Mesendoderm (in vitro differentiated cells): ENCODE measurements around the gene ZNF44. TPM values are rescaled to one million over a fixed set of nuclear protein-coding genes. Genes with fewer than 3 reads are reported as not detected.
A peak's percentile ranks its signal among the peaks of the same experiment; 100 is the strongest.

Experiments used
- DNase-seq: peaks from one replicate; pipeline ENCODE4 v3.0.0; 2013
- H2AK5ac ChIP-seq: 2 replicates; pipeline ENCODE4 v1.6.1; 2013; ENCODE audit warnings: low read length, inconsistent platforms
- H2BK120ac ChIP-seq: 2 replicates; pipeline ENCODE4 v1.6.1; 2013; ENCODE audit warnings: low read depth, mild to moderate bottlenecking, low read length, moderate library complexity, mixed read lengths
- H2BK15ac ChIP-seq: replicated peaks from 2 replicates; pipeline ENCODE4 v1.6.1; 2013; ENCODE audit warnings: low read depth, mild to moderate bottlenecking, moderate library complexity
- H2BK5ac ChIP-seq: 2 replicates; pipeline ENCODE4 v1.6.1; 2013; ENCODE audit warnings: low read length, inconsistent platforms
- H3K18ac ChIP-seq: 2 replicates; pipeline ENCODE4 v1.6.1; 2013; ENCODE audit warnings: mild to moderate bottlenecking, low read length, mixed read lengths
- H3K23ac ChIP-seq: one replicate; pipeline ENCODE4 v1.6.1; 2013; ENCODE audit warnings: low read length
- H3K27ac ChIP-seq: 2 replicates; pipeline ENCODE4 v1.5.1; 2013; ENCODE audit warnings: low read depth, mild to moderate bottlenecking, inconsistent platforms, low read length, moderate library complexity
- H3K27me3 ChIP-seq: 2 replicates; pipeline ENCODE4 v1.6.1; 2013; ENCODE audit warnings: low read length, control low read depth, mild to moderate bottlenecking, inconsistent platforms; ENCODE audit not compliant: insufficient read depth, poor library complexity
- H3K36me3 ChIP-seq: 2 replicates; pipeline ENCODE4 v1.6.1; 2013; ENCODE audit warnings: low read length, inconsistent platforms; ENCODE audit not compliant: control insufficient read depth, insufficient read depth
- H3K4ac ChIP-seq: one replicate; pipeline ENCODE4 v1.6.1; 2013; ENCODE audit warnings: low read depth, mild to moderate bottlenecking, low read length, moderate library complexity
- H3K4me1 ChIP-seq: 2 replicates; pipeline ENCODE4 v1.6.1; 2013; ENCODE audit warnings: low read depth, low read length, inconsistent platforms; ENCODE audit not compliant: control insufficient read depth
- H3K4me2 ChIP-seq: 2 replicates; pipeline ENCODE4 v1.6.1; 2013; ENCODE audit warnings: low read length
- H3K4me3 ChIP-seq: 2 replicates; pipeline ENCODE4 v1.5.1; 2013; ENCODE audit warnings: mild to moderate bottlenecking, low read length
- H3K56ac ChIP-seq: one replicate; pipeline ENCODE4 v1.6.1; 2013; ENCODE audit warnings: low read length
- H3K79me1 ChIP-seq: 2 replicates; pipeline ENCODE4 v1.6.1; 2013; ENCODE audit warnings: low read length, inconsistent platforms
- H3K79me2 ChIP-seq: 2 replicates; pipeline ENCODE4 v1.6.1; 2013; ENCODE audit warnings: mild to moderate bottlenecking, low read length; ENCODE audit not compliant: control insufficient read depth, insufficient read depth
- H3K9ac ChIP-seq: 2 replicates; pipeline ENCODE4 v1.6.1; 2013; ENCODE audit warnings: low read length, inconsistent platforms
- H4K5ac ChIP-seq: one replicate; pipeline ENCODE4 v1.6.1; 2013; ENCODE audit warnings: low read length
- H4K8ac ChIP-seq: one replicate; pipeline ENCODE4 v1.6.1; 2013; ENCODE audit warnings: low read depth, mild to moderate bottlenecking, control low read depth, low read length, moderate library complexity
- WGBS: extraction: QIAGEN DNeasy Blood & Tissue Kit; methylation state at CpG from one replicate; pipeline ENCODE4 v1.1.7; 2013; ENCODE audit warnings: low lambda C conversion rate, missing lambda C conversion rate; ENCODE audit not compliant: insufficient coverage; ENCODE audit errors: extremely low coverage; 5-methylcytosine and 5-hydroxymethylcytosine counted together
- polyA plus RNA-seq, 2 experiments: library from polyadenylated mRNA; stranded (reverse); fragments of 200-250 nt; gene quantifications; one replicate each; pipeline ENCODE4 v1.2.3, GENCODE V29; 2013

ZNF44 gene
- 2.3 TPM for polyA plus RNA-seq (2013, experiment 1 of 2)
- 2.3 TPM for polyA plus RNA-seq (2013, experiment 2 of 2)

DNA sequence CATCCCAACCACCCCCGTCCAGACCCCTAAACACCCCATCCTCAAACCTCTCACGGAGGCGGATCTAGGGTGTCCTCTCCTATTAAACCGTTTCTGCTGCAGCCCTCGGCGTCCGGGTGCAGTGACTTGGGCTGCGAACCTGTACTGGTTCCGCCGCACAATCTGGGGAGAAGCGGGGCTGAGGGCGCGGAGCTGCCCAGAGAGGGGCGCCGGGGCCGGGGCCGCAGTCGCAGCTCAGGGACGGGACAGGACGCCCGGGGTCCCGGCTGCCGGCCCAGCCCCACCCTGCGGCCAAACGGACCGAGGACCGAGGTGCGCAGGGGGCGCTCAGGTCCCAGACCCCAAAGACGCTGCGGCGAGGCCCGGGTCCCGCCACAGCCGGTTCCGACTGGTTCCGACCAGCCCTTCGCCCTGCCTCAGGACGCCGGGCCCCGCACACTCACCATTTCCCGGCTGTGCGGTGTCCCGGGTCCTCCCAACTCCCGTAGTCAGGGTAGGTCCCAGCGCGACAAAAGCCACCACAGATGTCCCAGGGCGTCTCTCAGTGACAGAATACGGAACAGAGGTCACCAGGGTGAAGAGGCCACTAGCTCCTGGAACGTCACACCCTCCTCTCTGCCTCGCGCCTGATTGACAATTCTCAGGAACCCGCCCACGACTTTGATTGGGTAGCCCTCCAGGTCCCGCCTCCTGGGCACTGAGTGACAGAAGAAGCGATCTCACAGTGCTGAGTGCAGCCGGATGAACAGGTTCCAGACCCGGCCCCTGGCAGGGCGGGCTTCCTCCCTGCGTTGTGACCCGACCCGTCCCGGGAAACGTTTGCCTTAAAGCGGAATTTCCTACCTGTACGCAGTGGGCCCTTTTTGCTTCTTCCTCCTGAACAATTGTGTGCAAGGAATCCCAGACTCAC lies at the start of gene ZNF44:
ZNF44 (minus strand) TSS at position 635 of the 910 bp plus-strand sequence; CDS start at position 446, 189 bp downstream.
- peaks cover 3% of the 10 kb centered on the region for H3K79me2 ChIP-seq
- peak; percentile 99 for DNase-seq
- H3K56ac ChIP-seq: peak within 1 kb of the TSS; percentile 91
- no peak within 1 kb of the TSS for H2BK15ac ChIP-seq
- no peaks in the 10 kb centered on the region for H3K27me3 ChIP-seq
- no peaks in the 10 kb centered on the region for H3K36me3 ChIP-seq
- no CpG with 5 or more reads among the region's 66 CpGs for WGBS
- H3K27ac ChIP-seq: peak within 1 kb of the TSS; percentile 41
- H2BK5ac ChIP-seq: no peak within 1 kb of the TSS
- peak within 1 kb of the TSS; percentile 88 for H3K18ac ChIP-seq
- peak within 1 kb of the TSS; percentile 77 for H3K4me2 ChIP-seq
- H3K4me3 ChIP-seq: peak within 1 kb of the TSS; percentile 89
- no peak within 1 kb of the TSS for H4K5ac ChIP-seq
- peak within 1 kb of the TSS; percentile 100 for H4K8ac ChIP-seq
- peaks cover 4% of the 10 kb centered on the region for H3K79me1 ChIP-seq
- peak within 1 kb of the TSS; percentile 75 for H3K9ac ChIP-seq
- H3K4me1 ChIP-seq: peaks cover 2% of the 10 kb centered on the region
- no peak within 1 kb of the TSS for H3K23ac ChIP-seq
- H2AK5ac ChIP-seq: no peak within 1 kb of the TSS
- H3K4ac ChIP-seq: peak within 1 kb of the TSS; percentile 50
- no peak within 1 kb of the TSS for H2BK120ac ChIP-seq

GRCh38 chr19:12333162-12334159 lies 38.8 kb upstream of the ZNF44 start, which contains the start of gene ZNF563:
ZNF563 (minus strand) TSS chr19:12333633; CDS start chr19:12333482, 151 bp downstream.
- Histone ChIP-seq H3K4ac (no peak within 1 kb of the TSS), H3K23ac (no peak within 1 kb of the TSS), H3K4me3 (peak within 1 kb of the TSS; percentile 68), H3K4me2 (peak within 1 kb of the TSS; percentile 73), H2BK15ac (no peak within 1 kb of the TSS), H2BK120ac (no peak within 1 kb of the TSS), H3K27me3 (no peaks in the 10 kb centered on the region), H4K5ac (no peak within 1 kb of the TSS), H3K79me2 (no peaks in the 10 kb centered on the region), H3K18ac (peak within 1 kb of the TSS; percentile 10), H3K4me1 (peaks cover 2% of the 10 kb centered on the region), H3K56ac (peak within 1 kb of the TSS; percentile 92), H3K36me3 (no peaks in the 10 kb centered on the region), H4K8ac (no peak within 1 kb of the TSS), H3K9ac (peak within 1 kb of the TSS; percentile 79), H3K27ac (no peak within 1 kb of the TSS), H2AK5ac (no peak within 1 kb of the TSS), H3K79me1 (no peaks in the 10 kb centered on the region), H2BK5ac (no peak within 1 kb of the TSS)
- DNase-seq: peak; percentile 98
- WGBS: no CpG with 5 or more reads among the region's 55 CpGs

DNA sequence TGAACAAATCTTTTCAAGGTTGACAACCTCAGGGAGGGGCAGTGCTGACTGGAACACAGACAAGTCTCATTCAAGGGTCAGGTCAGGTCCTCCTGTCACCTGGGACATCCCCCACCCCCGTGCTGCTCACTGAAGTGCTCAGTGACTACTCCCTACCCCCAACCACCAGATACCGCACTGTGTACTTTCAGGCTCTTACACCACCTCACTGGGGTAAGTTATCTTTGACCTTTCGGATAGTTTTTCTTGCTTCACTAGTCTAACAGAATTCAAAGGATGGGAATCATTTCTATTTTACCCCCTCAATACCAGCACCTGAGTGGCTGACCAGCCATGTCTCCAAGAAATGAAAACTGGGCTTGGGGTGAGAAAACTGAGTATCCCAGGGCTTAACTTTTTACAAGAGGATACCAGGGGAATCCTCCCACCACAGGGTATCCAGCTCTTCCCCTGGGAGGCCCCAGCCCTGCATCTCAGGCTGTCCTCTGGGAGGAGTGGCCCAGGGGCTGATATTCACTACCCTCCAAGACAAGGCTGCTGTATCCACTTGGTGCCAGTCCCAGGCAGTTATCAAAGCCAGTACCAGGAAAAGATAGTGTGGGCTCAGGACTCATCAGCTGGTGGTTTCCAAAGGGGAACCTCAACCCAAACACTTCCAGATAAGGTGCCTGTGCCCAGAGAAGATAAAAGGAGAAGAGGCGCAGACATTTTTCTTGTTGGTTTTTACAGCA lies 36.7 kb upstream of the ZNF44 start:
- Histone ChIP-seq H3K27ac (no peak overlapping the region), H3K4ac (no peak overlapping the region)

DNA sequence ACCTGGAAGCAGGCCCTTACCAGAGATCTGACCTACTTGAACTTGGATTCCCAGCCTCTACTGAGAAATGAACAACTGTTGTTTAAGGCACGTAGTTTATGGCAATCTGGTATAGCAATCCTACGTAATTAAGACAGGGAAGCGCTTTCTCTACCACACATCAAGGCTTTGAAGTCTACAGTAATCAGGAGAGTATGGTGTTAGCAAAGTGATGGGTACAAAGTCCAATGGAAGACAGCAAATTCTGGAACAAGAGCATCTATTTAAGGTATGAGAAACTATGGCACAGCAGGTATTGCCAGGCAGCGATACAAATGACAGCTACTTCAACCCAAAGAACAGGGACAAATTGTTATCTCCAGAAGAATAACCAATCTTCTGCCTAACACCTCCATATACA lies 35.7 kb upstream of the ZNF44 start:
- no peak overlapping the region for H3K4ac ChIP-seq
- no CpG with 5 or more reads among the region's 4 CpGs for WGBS
- H3K27ac ChIP-seq: no peak overlapping the region

More for the DNA sequence above, 36.7 kb upstream of the ZNF44 start:
- WGBS: no CpG with 5 or more reads among the region's 4 CpGs
- Histone ChIP-seq H3K56ac (no peak overlapping the region), H3K79me1 (no peaks in the 10 kb centered on the region), H3K27me3 (no peaks in the 10 kb centered on the region), H3K79me2 (no peaks in the 10 kb centered on the region), H3K23ac (no peak overlapping the region), H2BK120ac (no peak overlapping the region), H3K9ac (no peak overlapping the region), H3K36me3 (no peaks in the 10 kb centered on the region), H4K5ac (no peak overlapping the region), H2AK5ac (no peak overlapping the region), H3K4me3 (no peak overlapping the region), H4K8ac (no peak overlapping the region), H3K4me1 (peaks cover 2% of the 10 kb centered on the region), H3K4me2 (no peak overlapping the region), H2BK15ac (no peak overlapping the region), H3K18ac (no peak overlapping the region), H2BK5ac (no peak overlapping the region)
- no peak for DNase-seq

GRCh38 chr19:12325690-12326089 lies 31.0 kb upstream of the ZNF44 start:
- no peak overlapping the region for H3K9ac ChIP-seq
- H4K8ac ChIP-seq: no peak overlapping the region
- no peaks in the 10 kb centered on the region for H3K79me2 ChIP-seq
- H3K4me3 ChIP-seq: no peak overlapping the region
- H3K4me1 ChIP-seq: no peaks in the 10 kb centered on the region
- no peak overlapping the region for H3K27ac ChIP-seq
- H3K4me2 ChIP-seq: no peak overlapping the region
- H3K79me1 ChIP-seq: no peaks in the 10 kb centered on the region
- H2BK15ac ChIP-seq: no peak overlapping the region
- H3K18ac ChIP-seq: no peak overlapping the region
- H3K4ac ChIP-seq: no peak overlapping the region
- no peak overlapping the region for H2BK120ac ChIP-seq
- H3K27me3 ChIP-seq: no peaks in the 10 kb centered on the region
- H4K5ac ChIP-seq: no peak overlapping the region
- H3K23ac ChIP-seq: no peak overlapping the region
- no peak overlapping the region for H3K56ac ChIP-seq
- no peak overlapping the region for H2BK5ac ChIP-seq
- no peak for DNase-seq
- H2AK5ac ChIP-seq: no peak overlapping the region
- H3K36me3 ChIP-seq: no peaks in the 10 kb centered on the region

More for the DNA sequence above, 35.7 kb upstream of the ZNF44 start:
- H4K8ac ChIP-seq: no peak overlapping the region
- H3K56ac ChIP-seq: no peak overlapping the region
- no peak overlapping the region for H4K5ac ChIP-seq
- DNase-seq: no peak
- no peaks in the 10 kb centered on the region for H3K79me1 ChIP-seq
- no peaks in the 10 kb centered on the region for H3K36me3 ChIP-seq
- H2BK15ac ChIP-seq: no peak overlapping the region
- no peak overlapping the region for H3K4me2 ChIP-seq
- H3K4me3 ChIP-seq: no peak overlapping the region
- no peak overlapping the region for H3K9ac ChIP-seq
- no peak overlapping the region for H2AK5ac ChIP-seq
- no peaks in the 10 kb centered on the region for H3K79me2 ChIP-seq
- H3K4me1 ChIP-seq: peaks cover 2% of the 10 kb centered on the region
- no peaks in the 10 kb centered on the region for H3K27me3 ChIP-seq
- H3K18ac ChIP-seq: no peak overlapping the region
- H2BK5ac ChIP-seq: no peak overlapping the region
- no peak overlapping the region for H3K23ac ChIP-seq
- no peak overlapping the region for H2BK120ac ChIP-seq
